NCI-H2107 (cell line): ENCODE measurements around the gene ZNF446.
A peak's percentile ranks its signal among the peaks of the same experiment; 100 is the strongest.
"Not testable (repeated sequence)": the region's sequence is repeated elsewhere in the genome, so short reads cannot be mapped to it uniquely, and the experiment has no call there.

ENCODE experiments used
- DNase-seq: peaks from one replicate; lab custom pipeline; 2025; lab: John Stamatoyannopoulos, UW

ZNF446 gene

GRCh38 chr19:58470837-58471543 lies 5.2 kb upstream of the ZNF446 start:
- DNase-seq, result not testable (repeated sequence)

DNA sequence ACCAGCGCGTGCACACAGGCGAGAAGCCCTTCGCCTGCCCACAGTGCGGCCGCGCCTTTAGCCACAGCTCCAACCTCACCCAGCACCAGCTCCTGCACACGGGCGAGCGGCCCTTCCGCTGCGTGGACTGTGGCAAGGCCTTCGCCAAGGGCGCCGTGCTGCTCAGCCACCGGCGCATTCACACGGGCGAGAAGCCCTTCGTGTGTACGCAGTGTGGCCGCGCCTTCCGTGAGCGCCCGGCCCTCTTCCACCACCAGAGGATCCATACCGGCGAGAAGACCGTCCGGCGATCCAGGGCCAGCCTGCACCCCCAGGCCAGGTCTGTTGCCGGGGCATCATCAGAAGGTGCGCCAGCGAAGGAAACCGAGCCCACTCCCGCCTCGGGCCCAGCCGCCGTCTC lies 4.4 kb upstream of the ZNF446 start:
- no peak for DNase-seq

DNA sequence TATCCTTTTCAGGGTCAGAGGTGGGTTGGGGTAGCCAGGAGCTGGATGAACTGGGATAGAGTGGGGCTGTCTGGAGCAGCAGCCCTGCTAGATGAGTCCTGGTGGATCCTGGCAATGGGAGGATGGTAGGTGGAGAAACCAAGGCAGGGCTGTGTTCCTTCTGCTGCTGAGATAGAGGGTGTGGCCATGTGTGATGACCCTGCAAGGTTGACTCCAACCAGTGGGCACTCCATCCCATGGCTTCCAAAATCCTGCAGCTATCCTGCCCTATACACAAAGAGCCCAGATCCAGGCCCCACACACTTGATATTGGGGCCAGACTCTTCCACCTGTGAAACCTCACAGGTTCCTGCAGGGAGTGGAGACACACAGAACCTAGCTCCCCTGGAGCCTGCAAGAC lies 2.4 kb upstream of the ZNF446 start:
- DNase-seq, result no peak

GRCh38 chr19:58474291-58474996 lies 1.7 kb upstream of the ZNF446 start:
- no peak for DNase-seq

- DNase-seq, result no peak
These were observed 997 bp upstream of the ZNF446 start for GRCh38 chr19:58474997-58475713.

GRCh38 chr19:58476498-58477015 lies 405 bp downstream of the ZNF446 start:
- DNase-seq, result no peak

DNA sequence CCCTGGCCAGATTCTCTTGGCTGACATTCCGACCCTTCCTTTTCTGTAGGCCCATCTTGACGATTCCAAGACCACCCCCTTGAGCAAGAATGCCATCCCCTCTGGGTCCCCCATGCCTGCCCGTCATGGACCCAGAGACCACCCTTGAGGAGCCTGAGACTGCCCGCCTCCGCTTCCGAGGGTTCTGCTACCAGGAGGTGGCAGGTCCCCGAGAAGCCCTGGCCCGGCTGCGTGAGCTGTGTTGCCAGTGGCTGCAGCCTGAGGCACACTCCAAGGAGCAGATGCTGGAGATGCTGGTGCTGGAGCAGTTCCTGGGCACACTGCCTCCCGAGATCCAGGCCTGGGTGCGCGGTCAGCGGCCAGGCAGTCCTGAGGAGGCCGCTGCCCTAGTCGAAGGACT lies 978 bp downstream of the ZNF446 start:
- no peak for DNase-seq

GRCh38 chr19:58477871-58478270 lies 1.7 kb downstream of the ZNF446 start:
- DNase-seq, result no peak

DNA sequence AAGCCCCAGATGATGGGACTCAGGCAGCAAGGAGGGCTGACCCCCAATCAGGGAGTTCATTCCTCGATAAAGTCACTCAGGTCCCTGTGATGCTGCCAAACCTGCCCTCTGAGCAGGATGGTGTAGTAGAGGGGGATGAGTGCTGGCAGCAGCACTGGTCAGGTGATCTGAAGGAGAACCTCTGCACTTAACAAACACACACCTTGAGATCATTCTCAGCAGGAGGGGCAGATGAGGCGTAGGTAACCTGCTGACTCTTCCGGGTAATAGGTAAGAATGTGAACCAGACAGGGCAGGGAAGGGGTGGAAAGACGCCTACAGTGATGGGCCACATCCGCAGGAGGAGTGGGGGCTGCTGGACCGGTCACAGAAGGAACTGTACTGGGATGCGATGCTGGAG lies 3.2 kb downstream of the ZNF446 start:
- no peak for DNase-seq

DNA sequence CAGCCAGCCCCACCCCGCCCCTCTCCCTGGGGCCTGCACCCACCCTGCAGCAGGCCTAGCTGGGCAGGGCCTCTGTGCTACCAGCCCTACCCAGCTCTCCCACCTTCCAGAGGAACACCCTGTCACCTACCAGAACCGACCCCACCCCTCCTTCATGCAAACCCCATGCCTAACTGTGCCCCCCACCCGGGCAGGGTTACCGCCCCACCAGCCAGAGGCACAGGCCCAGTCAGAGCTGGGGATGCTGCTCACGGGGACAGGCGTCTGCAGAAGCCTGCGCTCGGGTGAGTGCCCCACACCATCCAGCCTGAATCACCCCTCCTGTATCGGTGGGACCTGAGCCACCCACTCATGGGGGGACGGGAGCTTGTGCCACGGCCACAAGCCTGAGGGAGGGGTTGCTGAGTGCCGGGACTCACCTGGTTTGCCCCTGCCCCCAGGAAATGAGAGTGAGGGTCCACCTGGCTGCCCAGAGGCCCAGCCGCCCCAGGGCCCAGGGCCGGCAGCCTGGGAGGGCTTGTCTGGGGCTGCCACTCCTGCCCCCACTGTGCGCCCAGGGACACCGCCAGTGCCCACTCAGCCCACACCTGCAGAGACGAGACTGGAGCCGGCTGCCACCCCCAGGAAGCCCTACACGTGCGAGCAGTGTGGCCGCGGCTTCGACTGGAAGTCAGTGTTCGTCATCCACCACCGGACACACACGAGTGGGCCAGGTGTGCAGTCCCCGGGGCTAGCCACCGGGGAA lies 3.8 kb downstream of the ZNF446 start:
- no peak for DNase-seq

- no peak for DNase-seq
These were observed 4.3 kb downstream of the ZNF446 start for GRCh38 chr19:58480481-58480830.

- no peak for DNase-seq
These were observed 4.7 kb downstream of the ZNF446 start for GRCh38 chr19:58480831-58481230.

- DNase-seq, result no peak
These were observed 6.2 kb downstream of the ZNF446 start for GRCh38 chr19:58482372-58482771.

DNA sequence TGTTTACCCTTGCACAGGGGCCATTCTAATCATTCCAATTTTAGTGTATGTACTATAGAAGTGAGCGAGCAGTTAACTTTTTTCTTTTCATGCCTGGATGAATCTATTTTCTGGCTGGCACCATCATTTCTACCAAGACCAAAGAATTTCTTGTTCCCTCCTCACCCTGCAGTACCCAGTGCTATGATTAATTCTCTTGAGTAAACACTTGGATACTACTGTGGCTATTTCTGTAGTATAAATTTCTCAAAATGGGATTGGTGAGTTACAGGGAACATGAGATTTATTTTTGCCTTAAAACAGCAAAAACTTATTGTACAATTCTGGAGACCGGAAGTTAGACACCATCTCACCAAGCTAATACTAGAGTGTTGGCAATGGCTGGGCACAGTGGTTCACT lies 7.6 kb downstream of the ZNF446 start:
- no peak for DNase-seq

- not testable (repeated sequence) for DNase-seq
These were observed 8.2 kb downstream of the ZNF446 start for GRCh38 chr19:58484349-58484748.

GRCh38 chr19:58491393-58491792 lies 15.2 kb downstream of the ZNF446 start:
- DNase-seq, result no peak

DNA sequence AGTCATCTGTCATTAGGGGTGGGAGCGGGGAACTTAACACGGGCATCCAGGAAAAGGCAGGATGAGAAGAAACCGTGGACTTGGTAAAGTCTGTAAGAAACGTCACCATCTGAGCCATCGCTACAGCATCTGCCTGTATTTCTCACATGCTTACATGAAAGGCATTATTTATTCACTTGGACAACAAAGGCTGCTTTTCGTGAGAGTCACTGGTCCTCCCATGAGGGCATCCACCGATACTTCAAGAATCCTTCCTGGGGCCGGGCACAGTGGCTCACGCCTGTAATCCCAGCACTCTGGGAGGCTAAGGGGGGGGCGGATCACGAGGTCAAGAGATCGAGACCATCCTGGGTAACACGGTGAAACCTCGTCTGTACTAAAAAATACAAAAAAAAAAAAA lies 16.1 kb downstream of the ZNF446 start:
- DNase-seq, result no peak

GRCh38 chr19:58497634-58498170 lies 21.6 kb downstream of the ZNF446 start:
- no peak for DNase-seq

GRCh38 chr19:58498316-58499020 lies 22.3 kb downstream of the ZNF446 start:
- DNase-seq, result no peak

GRCh38 chr19:58499021-58499927 lies 23.1 kb downstream of the ZNF446 start:
- DNase-seq, result peak; percentile 97
